Natural killer cell (primary cell): ENCODE results near the gene AMIGO2. TPM values are rescaled to one million over a fixed set of nuclear protein-coding genes. Genes with fewer than 3 reads are reported as not detected.
A peak's percentile ranks its signal among the peaks of the same experiment; 100 is the strongest.

ENCODE experiments used
- ATAC-seq, 3 donors: fragments of 150-1000 bp in 2 of 3; fragments of 200-7000 bp in 1 of 3; cut with Tn5 transposase; 1 replicate in 1 of 3; 2 replicates in 2 of 3; pipeline ENCODE4 v1.10.0; 2021; ENCODE audit warnings: mild to moderate bottlenecking in 2 of 3, moderate library complexity in 2 of 3
- DNase-seq, 2 donors: peaks; one replicate each; pipeline versions ENCODE4 v3.0.0 to v3.0.0-alpha.2; 2013 to 2021; ENCODE audit warnings: mixed read lengths in 1 of 2
- H3K27ac ChIP-seq: one replicate; pipeline ENCODE4 v1.5.1; 2013; ENCODE audit warnings: mild to moderate bottlenecking, low read length
- H3K27me3 ChIP-seq: one replicate; pipeline ENCODE4 v1.6.1; 2013; ENCODE audit warnings: low read length; ENCODE audit not compliant: control insufficient read depth, insufficient read depth
- H3K36me3 ChIP-seq: one replicate; pipeline ENCODE4 v1.6.1; 2013; ENCODE audit warnings: low read length; ENCODE audit not compliant: control insufficient read depth, insufficient read depth
- H3K4me1 ChIP-seq: one replicate; pipeline ENCODE4 v1.6.1; 2013; ENCODE audit warnings: low read length; ENCODE audit not compliant: control insufficient read depth, insufficient read depth
- H3K4me3 ChIP-seq: one replicate; pipeline ENCODE4 v1.5.1; 2013; ENCODE audit warnings: low read length
- H3K9me3 ChIP-seq: one replicate; pipeline ENCODE4 v1.6.1; 2013; ENCODE audit warnings: low read length; ENCODE audit not compliant: control insufficient read depth, insufficient read depth
- H3K27ac Mint-ChIP-seq, 2 donors: one replicate each; pipeline ENCODE4 v1.8.0; 2022; ENCODE audit warnings: mild to moderate bottlenecking in 2 of 2, mixed read lengths in 2 of 2, moderate library complexity in 1 of 2
- H3K27me3 Mint-ChIP-seq, 2 donors: one replicate each; pipeline ENCODE4 v1.8.0; 2022; ENCODE audit warnings: low read depth in 2 of 2, mixed read lengths in 2 of 2
- H3K36me3 Mint-ChIP-seq: one replicate; pipeline ENCODE4 v1.8.0; 2022; ENCODE audit warnings: mixed read lengths
- H3K4me1 Mint-ChIP-seq, 2 donors: one replicate each; pipeline ENCODE4 v1.8.0; 2022; ENCODE audit warnings: mixed read lengths in 2 of 2
- H3K4me3 Mint-ChIP-seq: one replicate; pipeline ENCODE4 v1.8.0; 2022; ENCODE audit warnings: mild to moderate bottlenecking, moderate library complexity, mixed read lengths
- H3K9me3 Mint-ChIP-seq, 2 donors: one replicate each; pipeline ENCODE4 v1.8.0; 2022; ENCODE audit warnings: mixed read lengths in 2 of 2
- CTCF ChIP-seq: fragments of 200-600 bp; IDR thresholded peaks from one replicate; pipeline ENCODE4 v1.8.0; 2022; ENCODE audit warnings: antibody characterized with exemption
- WGBS: methylation state at CpG from one replicate; pipeline ENCODE4 v1.1.7; 2013; ENCODE audit warnings: missing lambda C conversion rate; ENCODE audit not compliant: insufficient coverage; 5-methylcytosine and 5-hydroxymethylcytosine counted together
- intact Hi-C: fragments of 100-400 bp; cut with micrococcal nuclease; formaldehyde crosslinking; loops from one replicate; pipeline ENCODE4 v1.14.2; 2022
- total RNA-seq, 4 donors: library from RNA; stranded (reverse); fragments of 120-200 nt in 1 of 4; gene quantifications; one replicate each; pipeline versions ENCODE4 v1.2.3 to v1.2.4, GENCODE V29; 2013 to 2022

AMIGO2 gene
- total RNA-seq, 3 donors from 2014 or later (not counting 1 experiment from before 2014, with no cell fraction given) = 8.0 to 9.9 (median 8.1) TPM

GRCh38 chr12:47088021-47088944 lies 8.5 kb upstream of the AMIGO2 start:
- 89% methylated on average over 7 of the region's 7 CpGs for WGBS
- Histone ChIP-seq H3K36me3 (no peaks in the 10 kb centered on the region), H3K27ac (no peak overlapping the region), H3K9me3 (no peaks in the 10 kb centered on the region), H3K27me3 (no peaks in the 10 kb centered on the region), H3K4me3 (no peak overlapping the region), H3K4me1 (peaks cover 12% of the 10 kb centered on the region)
- no peak overlapping the region for H3K27ac Mint-ChIP-seq
- DNase-seq = no peak
- H3K36me3 Mint-ChIP-seq = no peaks in the 10 kb centered on the region
- H3K27me3 Mint-ChIP-seq = no peaks in the 10 kb centered on the region
- no peak overlapping the region for H3K4me3 Mint-ChIP-seq
- no peak for TF ChIP-seq CTCF
- H3K4me1 Mint-ChIP-seq = peaks cover 27 to 28% of the 10 kb centered on the region in 2 donors
- H3K9me3 Mint-ChIP-seq = no peaks in the 10 kb centered on the region
- ATAC-seq = no peak
- intact Hi-C loops = no loop called here

GRCh38 chr12:47087088-47087688 lies 7.4 kb upstream of the AMIGO2 start:
- no peaks in the 10 kb centered on the region for H3K27me3 ChIP-seq
- no peak overlapping the region for H3K4me3 Mint-ChIP-seq
- DNase-seq (no peak), ATAC-seq (no peak)
- no peaks in the 10 kb centered on the region for H3K36me3 ChIP-seq
- H3K27ac ChIP-seq = no peak overlapping the region
- no peaks in the 10 kb centered on the region for H3K36me3 Mint-ChIP-seq
- H3K4me1 Mint-ChIP-seq = peaks cover 38 to 39% of the 10 kb centered on the region in 2 donors
- no peaks in the 10 kb centered on the region for H3K9me3 Mint-ChIP-seq
- H3K4me1 ChIP-seq = peaks cover 12% of the 10 kb centered on the region
- H3K27me3 Mint-ChIP-seq = no peaks in the 10 kb centered on the region
- intact Hi-C loops = no loop called here
- H3K27ac Mint-ChIP-seq = no peak overlapping the region
- H3K4me3 ChIP-seq = no peak overlapping the region
- no peak for TF ChIP-seq CTCF
- no CpG with 5 or more reads among the region's 2 CpGs for WGBS
- no peaks in the 10 kb centered on the region for H3K9me3 ChIP-seq

- H3K9me3 ChIP-seq = no peaks in the 10 kb centered on the region
- intact Hi-C loops = loop anchor here (2.0 kb wide), 1 partner anchor 191 kb away; no protein-coding TSS in a partner anchor
- no peaks in the 10 kb centered on the region for H3K27me3 ChIP-seq
- 18% methylated on average over 6 of the region's 6 CpGs for WGBS
- Mint-ChIP-seq H3K36me3 (no peaks in the 10 kb centered on the region), H3K27ac (peak overlapping the region; percentile 82 to 95), H3K4me3 (peak overlapping the region; percentile 79), H3K27me3 (no peaks in the 10 kb centered on the region), H3K4me1 (peaks cover 51 to 53% of the 10 kb centered on the region in 2 donors), H3K9me3 (no peaks in the 10 kb centered on the region)
- no peaks in the 10 kb centered on the region for H3K36me3 ChIP-seq
- H3K4me3 ChIP-seq = peak overlapping the region; percentile 11
- DNase-seq (peak; percentile 30 to 74), ATAC-seq (peak; percentile 91 to 96 (median 92))
- no peak for TF ChIP-seq CTCF
- H3K4me1 ChIP-seq = peaks cover 16% of the 10 kb centered on the region
- H3K27ac ChIP-seq = peak overlapping the region; percentile 55
Measured at GRCh38 chr12:47085815-47086252, 6.1 kb upstream of the AMIGO2 start.
